Neural cell (in vitro differentiated cells): ENCODE results near the gene ELMOD1. TPM values are rescaled to one million over a fixed set of nuclear protein-coding genes. Genes with fewer than 3 reads are reported as not detected.

Experiments used
- H2AFZ ChIP-seq: fragments of 200-600, 300-800 bp; sonication (generic), shearing (Covaris generic); 2 replicates; pipeline ENCODE4 v1.6.0; 2014; ENCODE audit warnings: low read depth, mild to moderate bottlenecking, antibody characterized with exemption, low read length, moderate library complexity
- H3F3A ChIP-seq: fragments of 200-600 bp; shearing (Covaris generic); 2 replicates; pipeline ENCODE4 v1.6.1; 2016; ENCODE audit warnings: mild to moderate bottlenecking, moderate library complexity, mixed read lengths, antibody characterized with exemption, low read length; ENCODE audit not compliant: insufficient read depth, poor library complexity, severe bottlenecking
- H3K27ac ChIP-seq: fragments of 200-600, 300-800 bp; sonication (generic), shearing (Covaris generic); 2 replicates; pipeline ENCODE4 v1.5.1; 2014; ENCODE audit warnings: mild to moderate bottlenecking, low read length, moderate library complexity
- H3K27me3 ChIP-seq: fragments of 300-800, 200-600 bp; sonication (generic), shearing (Covaris generic); 2 replicates; pipeline ENCODE4 v1.6.0; 2014; ENCODE audit warnings: mild to moderate bottlenecking, low read depth, low read length, moderate library complexity; ENCODE audit not compliant: insufficient read depth
- H3K36me3 ChIP-seq: fragments of 300-800, 200-600 bp; sonication (generic), shearing (Covaris generic); 2 replicates; pipeline ENCODE4 v1.5.1; 2014; ENCODE audit warnings: mild to moderate bottlenecking, antibody characterized with exemption, low read length, moderate library complexity; ENCODE audit not compliant: insufficient read depth
- H3K4me2 ChIP-seq: fragments of 300-800, 200-600 bp; sonication (generic), shearing (Covaris generic); 2 replicates; pipeline ENCODE4 v1.6.0; 2014; ENCODE audit warnings: mild to moderate bottlenecking, low read length
- H3K4me3 ChIP-seq: fragments of 300-800, 200-600 bp; sonication (generic), shearing (Covaris generic); 2 replicates; pipeline ENCODE4 v1.5.1; 2014; ENCODE audit warnings: mild to moderate bottlenecking, low read length, moderate library complexity
- H3K79me2 ChIP-seq: fragments of 200-600 bp; shearing (Covaris generic); replicated peaks from 2 replicates; pipeline ENCODE4 v1.6.0; 2014; ENCODE audit warnings: mild to moderate bottlenecking, low read length, moderate library complexity; ENCODE audit not compliant: insufficient read depth
- H3K9ac ChIP-seq: fragments of 300-800, 200-600 bp; sonication (generic), shearing (Covaris generic); 2 replicates; pipeline ENCODE4 v1.6.1; 2016; ENCODE audit warnings: mild to moderate bottlenecking, low read length, mixed read lengths
- H3K9me2 ChIP-seq: fragments of 200-600 bp; shearing (Covaris generic); 2 replicates; pipeline ENCODE4 v1.6.1; 2016; ENCODE audit warnings: mild to moderate bottlenecking, low read length, mixed read lengths; ENCODE audit not compliant: insufficient read depth
- H3K9me3 ChIP-seq: fragments of 200-600, 300-800 bp; sonication (generic), shearing (Covaris generic); 2 replicates; pipeline ENCODE4 v1.6.1; 2016; ENCODE audit warnings: mild to moderate bottlenecking, mixed run types, low read length, moderate library complexity, mixed read lengths
- H4K20me1 ChIP-seq: fragments of 200-600 bp; shearing (Covaris generic); 2 replicates; pipeline ENCODE4 v1.6.1; 2016; ENCODE audit warnings: mild to moderate bottlenecking, mixed run types; ENCODE audit not compliant: insufficient read depth
- CTCF ChIP-seq: fragments of 450-650 bp; IDR thresholded peaks from 2 replicates; pipeline ENCODE4 v1.5.1; 2014; ENCODE audit warnings: antibody characterized with exemption, mild to moderate bottlenecking, moderate library complexity; ENCODE audit not compliant: poor library complexity, severe bottlenecking
- EP300 ChIP-seq: fragments of 450-650 bp; conservative IDR thresholded peaks from 2 replicates; pipeline ENCODE4 v1.6.1; 2014; ENCODE audit warnings: antibody characterized with exemption, mild to moderate bottlenecking, moderate library complexity; ENCODE audit not compliant: poor library complexity, severe bottlenecking
- EZH2 ChIP-seq: fragments of 200-600, 300-800 bp; shearing (Covaris generic), sonication (generic); IDR thresholded peaks from 2 replicates; pipeline ENCODE4 v1.6.1; 2014; ENCODE audit warnings: antibody characterized with exemption, low read length, borderline replicate concordance, mild to moderate bottlenecking; ENCODE audit not compliant: insufficient read depth, poor library complexity, severe bottlenecking
- MXI1 ChIP-seq: fragments of 450-650 bp; conservative IDR thresholded peaks from 2 replicates; pipeline ENCODE4 v1.6.1; 2014; ENCODE audit warnings: antibody characterized with exemption, mild to moderate bottlenecking; ENCODE audit not compliant: poor library complexity, severe bottlenecking
- POLR2AphosphoS5 ChIP-seq: IDR thresholded peaks from 2 replicates; pipeline ENCODE4 v1.6.1; 2012
- RAD21 ChIP-seq: fragments of 450-650 bp; conservative IDR thresholded peaks from 2 replicates; pipeline ENCODE4 v1.6.1; 2014; ENCODE audit warnings: antibody characterized with exemption, mild to moderate bottlenecking, moderate library complexity
- SMC3 ChIP-seq: fragments of 450-650 bp; conservative IDR thresholded peaks from 2 replicates; pipeline ENCODE4 v1.6.1; 2014; ENCODE audit warnings: antibody characterized with exemption, mild to moderate bottlenecking, moderate library complexity; ENCODE audit not compliant: poor library complexity
- TAF1 ChIP-seq: IDR thresholded peaks from 2 replicates; pipeline ENCODE4 v1.6.1; 2012; ENCODE audit warnings: low read depth
- polyA plus RNA-seq: library from polyadenylated mRNA; depleted of rRNA; stranded (reverse); fragments of >200 nt; gene quantifications from 2 replicates; pipeline ENCODE4 v1.2.3, GENCODE V29; 2014
- TF ChIP-seq, protein P1 (sequence below): IDR thresholded peaks from 2 replicates; pipeline ENCODE4 v1.6.1; 2012; ENCODE audit warnings: borderline replicate concordance

The ELMOD1 gene
- polyA plus RNA-seq, 1 donor from 2014 or later, result 12.5 TPM

GRCh38 chr11:107675902-107676301 is 85.0 kb downstream of the ELMOD1 start:
- H3K27ac ChIP-seq, result no peak overlapping the region
- H3K27me3 ChIP-seq, result no peaks in the 10 kb centered on the region
- TF ChIP-seq MXI1 (no peak), RAD21 (no peak), CTCF (no peak), SMC3 (no peak), EP300 (no peak), EZH2 (no peak), TAF1 (no peak), POLR2AphosphoS5 (no peak)
- TF ChIP-seq, protein P1, sequence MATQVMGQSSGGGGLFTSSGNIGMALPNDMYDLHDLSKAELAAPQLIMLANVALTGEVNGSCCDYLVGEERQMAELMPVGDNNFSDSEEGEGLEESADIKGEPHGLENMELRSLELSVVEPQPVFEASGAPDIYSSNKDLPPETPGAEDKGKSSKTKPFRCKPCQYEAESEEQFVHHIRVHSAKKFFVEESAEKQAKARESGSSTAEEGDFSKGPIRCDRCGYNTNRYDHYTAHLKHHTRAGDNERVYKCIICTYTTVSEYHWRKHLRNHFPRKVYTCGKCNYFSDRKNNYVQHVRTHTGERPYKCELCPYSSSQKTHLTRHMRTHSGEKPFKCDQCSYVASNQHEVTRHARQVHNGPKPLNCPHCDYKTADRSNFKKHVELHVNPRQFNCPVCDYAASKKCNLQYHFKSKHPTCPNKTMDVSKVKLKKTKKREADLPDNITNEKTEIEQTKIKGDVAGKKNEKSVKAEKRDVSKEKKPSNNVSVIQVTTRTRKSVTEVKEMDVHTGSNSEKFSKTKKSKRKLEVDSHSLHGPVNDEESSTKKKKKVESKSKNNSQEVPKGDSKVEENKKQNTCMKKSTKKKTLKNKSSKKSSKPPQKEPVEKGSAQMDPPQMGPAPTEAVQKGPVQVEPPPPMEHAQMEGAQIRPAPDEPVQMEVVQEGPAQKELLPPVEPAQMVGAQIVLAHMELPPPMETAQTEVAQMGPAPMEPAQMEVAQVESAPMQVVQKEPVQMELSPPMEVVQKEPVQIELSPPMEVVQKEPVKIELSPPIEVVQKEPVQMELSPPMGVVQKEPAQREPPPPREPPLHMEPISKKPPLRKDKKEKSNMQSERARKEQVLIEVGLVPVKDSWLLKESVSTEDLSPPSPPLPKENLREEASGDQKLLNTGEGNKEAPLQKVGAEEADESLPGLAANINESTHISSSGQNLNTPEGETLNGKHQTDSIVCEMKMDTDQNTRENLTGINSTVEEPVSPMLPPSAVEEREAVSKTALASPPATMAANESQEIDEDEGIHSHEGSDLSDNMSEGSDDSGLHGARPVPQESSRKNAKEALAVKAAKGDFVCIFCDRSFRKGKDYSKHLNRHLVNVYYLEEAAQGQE, result no peak
- H3F3A ChIP-seq, result no peaks in the 10 kb centered on the region
- H3K4me3 ChIP-seq, result no peak overlapping the region
- no peak overlapping the region for H3K4me2 ChIP-seq
- H3K79me2 ChIP-seq, result no peaks in the 10 kb centered on the region
- H4K20me1 ChIP-seq, result no peaks in the 10 kb centered on the region
- no peaks in the 10 kb centered on the region for H3K9me3 ChIP-seq
- H3K36me3 ChIP-seq, result no peaks in the 10 kb centered on the region
- H3K9me2 ChIP-seq, result no peaks in the 10 kb centered on the region
- H2AFZ ChIP-seq, result no peak overlapping the region
- no peak overlapping the region for H3K9ac ChIP-seq

DNA sequence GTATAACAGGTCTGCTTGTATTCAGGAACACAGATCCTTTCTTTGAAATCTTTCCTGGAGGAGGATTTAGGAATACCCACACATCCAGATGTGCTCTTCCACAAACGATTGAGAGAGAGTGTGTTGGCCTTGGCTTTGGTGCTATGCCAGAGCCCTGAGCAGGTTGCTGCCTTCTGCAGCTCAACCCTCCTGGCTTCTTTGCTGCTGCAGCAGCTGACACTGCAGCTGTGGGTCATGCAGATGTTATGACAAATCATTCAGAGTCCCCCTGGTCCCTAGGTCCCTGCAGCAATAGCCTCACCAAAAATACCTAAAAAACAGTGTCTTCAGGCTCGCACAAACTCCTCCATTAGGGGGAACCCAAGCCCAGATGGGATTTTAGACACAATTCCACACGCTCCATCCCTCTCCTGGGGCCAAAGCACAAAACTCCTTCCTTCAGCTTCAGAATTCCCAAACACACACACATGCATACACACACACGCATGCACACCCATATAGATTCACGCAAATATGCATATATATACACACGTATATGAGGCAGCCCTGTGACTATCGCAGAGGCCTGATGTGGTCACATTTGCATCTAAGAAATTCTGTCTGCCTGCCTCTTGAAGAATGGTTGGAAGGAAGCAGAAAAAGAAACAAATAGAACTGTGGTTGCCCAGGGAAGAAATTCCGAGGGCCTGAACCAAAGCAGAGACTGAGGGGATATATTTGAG is 85.5 kb downstream of the ELMOD1 start:
- Histone ChIP-seq H3K4me2 (no peak overlapping the region), H3K36me3 (no peaks in the 10 kb centered on the region), H3K27me3 (no peaks in the 10 kb centered on the region), H3K9me2 (no peaks in the 10 kb centered on the region), H3F3A (no peaks in the 10 kb centered on the region), H3K79me2 (no peaks in the 10 kb centered on the region), H3K9me3 (no peaks in the 10 kb centered on the region), H4K20me1 (no peaks in the 10 kb centered on the region), H2AFZ (no peak overlapping the region), H3K4me3 (no peak overlapping the region), H3K27ac (no peak overlapping the region), H3K9ac (no peak overlapping the region)
- no peak for TF ChIP-seq EZH2
- TF ChIP-seq RAD21, result no peak
- TF ChIP-seq CTCF, result no peak
- no peak for TF ChIP-seq TAF1
- TF ChIP-seq SMC3, result no peak
- TF ChIP-seq, protein P1, result no peak
- no peak for TF ChIP-seq POLR2AphosphoS5
- no peak for TF ChIP-seq MXI1
- TF ChIP-seq EP300, result no peak
